ENCODE results near the gene SMG7.

Gene SMG7

GRCh38 chr1:183571678-183572268, 99.5 kb downstream of the SMG7 start:
- no peaks in the 10 kb centered on the region for H3K27me3 ChIP-seq (replicated peaks; ENCODE audit: control insufficient read depth, insufficient read depth, low read length)
- no peak overlapping the region for H3K4me3 ChIP-seq (replicated peaks; ENCODE audit: low read depth, low read length)
- H3K36me3 ChIP-seq (ENCODE audit: control insufficient read depth, insufficient read depth, low read length), result peaks cover 34% of the 10 kb centered on the region
- no peak for DNase-seq (ENCODE audit: extremely low read depth, insufficient read length)
- TF ChIP-seq CTCF (IDR thresholded peaks at IDR 0.05; ENCODE audit: insufficient read depth, low read length, poor library complexity, severe bottlenecking), result no peak

GRCh38 chr1:183572721-183573120, 100.4 kb downstream of the SMG7 start:
- TF ChIP-seq CTCF (IDR thresholded peaks at IDR 0.05; ENCODE audit: insufficient read depth, low read length, poor library complexity, severe bottlenecking), result no peak

GRCh38 chr1:183575606-183576005, 103.3 kb downstream of the SMG7 start:
- DNase-seq (ENCODE audit: extremely low read depth, insufficient read length), result no peak
- TF ChIP-seq CTCF (IDR thresholded peaks at IDR 0.05; ENCODE audit: insufficient read depth, low read length, poor library complexity, severe bottlenecking), result no peak
- no peaks in the 10 kb centered on the region for H3K27me3 ChIP-seq (replicated peaks; ENCODE audit: control insufficient read depth, insufficient read depth, low read length)
- H3K36me3 ChIP-seq (ENCODE audit: control insufficient read depth, insufficient read depth, low read length), result peaks cover 30% of the 10 kb centered on the region
- no peak overlapping the region for H3K4me3 ChIP-seq (replicated peaks; ENCODE audit: low read depth, low read length)

More at GRCh38 chr1:183572721-183573120, 100.4 kb downstream of the SMG7 start:
- H3K36me3 ChIP-seq (ENCODE audit: control insufficient read depth, insufficient read depth, low read length), result peaks cover 33% of the 10 kb centered on the region
- H3K27me3 ChIP-seq (replicated peaks; ENCODE audit: control insufficient read depth, insufficient read depth, low read length), result no peaks in the 10 kb centered on the region
- H3K4me3 ChIP-seq (replicated peaks; ENCODE audit: low read depth, low read length), result no peak overlapping the region
- no peak for DNase-seq (ENCODE audit: extremely low read depth, insufficient read length)

DNA sequence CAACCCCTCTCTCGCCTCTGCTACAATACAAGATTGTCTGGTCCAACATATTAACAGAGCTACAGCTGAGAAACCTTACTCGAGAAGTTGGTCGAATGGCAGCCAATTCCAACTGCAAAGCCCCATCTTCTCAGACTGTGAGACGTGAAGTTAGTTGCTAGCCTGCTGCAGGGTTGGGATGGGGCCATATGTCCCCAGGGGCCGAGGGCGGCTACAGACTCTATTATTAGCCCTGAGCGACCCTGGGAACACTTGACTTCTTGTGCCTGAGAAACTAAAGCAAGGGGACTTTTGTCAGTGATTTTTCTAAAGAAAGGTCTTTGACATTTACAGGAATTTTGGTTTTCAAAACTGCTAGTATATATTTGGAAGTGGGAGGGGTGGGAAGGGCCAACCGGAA, 104.2 kb downstream of the SMG7 start:
- H3K36me3 ChIP-seq (ENCODE audit: control insufficient read depth, insufficient read depth, low read length), result peaks cover 30% of the 10 kb centered on the region
- H3K4me3 ChIP-seq (replicated peaks; ENCODE audit: low read depth, low read length), result no peak overlapping the region
- no peaks in the 10 kb centered on the region for H3K27me3 ChIP-seq (replicated peaks; ENCODE audit: control insufficient read depth, insufficient read depth, low read length)
- no peak for TF ChIP-seq CTCF (IDR thresholded peaks at IDR 0.05; ENCODE audit: insufficient read depth, low read length, poor library complexity, severe bottlenecking)
- DNase-seq (ENCODE audit: extremely low read depth, insufficient read length), result no peak

- no peak overlapping the region for H3K4me3 ChIP-seq (replicated peaks; ENCODE audit: low read depth, low read length)
- no peaks in the 10 kb centered on the region for H3K27me3 ChIP-seq (replicated peaks; ENCODE audit: control insufficient read depth, insufficient read depth, low read length)
- peaks cover 35% of the 10 kb centered on the region for H3K36me3 ChIP-seq (ENCODE audit: control insufficient read depth, insufficient read depth, low read length)
- DNase-seq (ENCODE audit: extremely low read depth, insufficient read length), result no peak
- no peak for TF ChIP-seq CTCF (IDR thresholded peaks at IDR 0.05; ENCODE audit: insufficient read depth, low read length, poor library complexity, severe bottlenecking)
Observed at GRCh38 chr1:183577897-183578465, 105.7 kb downstream of the SMG7 start.
